ENCODE data around the gene TUFT1.

TUFT1 gene

DNA sequence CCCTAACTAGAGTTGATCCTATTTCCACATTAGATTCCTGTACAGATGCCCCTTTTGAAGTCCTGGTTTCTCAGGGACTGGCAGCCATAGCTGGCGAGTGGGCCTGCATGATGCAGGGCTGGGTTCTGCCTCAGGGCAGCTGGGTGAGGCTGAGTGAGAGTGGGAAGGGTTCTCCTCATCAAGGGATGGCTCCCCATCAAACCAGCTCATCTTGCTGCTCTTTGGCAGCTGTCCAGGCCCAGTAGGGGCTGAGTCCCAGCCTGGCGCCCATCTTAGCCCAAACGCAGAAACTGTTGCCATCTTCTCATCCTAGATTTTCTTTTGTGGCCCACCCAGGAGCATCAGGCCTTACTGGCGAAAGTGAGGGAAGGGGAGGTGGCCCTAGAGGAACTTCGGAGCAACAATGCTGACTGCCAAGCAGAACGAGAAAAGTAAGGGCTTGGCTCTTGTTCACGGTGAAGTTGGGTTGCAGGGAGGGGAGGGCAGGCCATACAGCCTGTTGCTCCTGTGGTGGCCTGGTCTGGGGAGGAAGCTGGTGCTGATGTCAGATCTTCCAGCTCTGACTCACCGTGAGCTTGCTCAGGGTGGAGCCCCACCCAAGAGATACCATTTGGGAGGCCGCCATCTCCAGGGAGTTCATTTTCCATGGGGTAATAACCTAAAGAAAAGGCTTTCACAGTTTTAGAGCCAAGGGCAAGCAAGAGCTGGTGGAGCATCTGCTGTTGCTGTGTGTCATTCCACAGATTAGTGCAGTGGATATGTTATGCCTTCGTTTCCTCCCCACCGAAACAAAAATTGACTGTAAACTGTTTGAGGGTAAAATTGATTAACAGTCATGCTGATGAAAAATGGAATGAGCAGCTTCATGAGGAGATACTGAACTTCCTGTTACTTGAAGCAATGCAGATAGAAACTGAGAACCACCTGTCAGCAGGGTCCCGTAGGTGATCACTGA is 34.7 kb downstream of the TUFT1 start:
- no peaks in the 10 kb centered on the region for H3K9me3 ChIP-seq (ENCODE audit: control insufficient read depth in 1 of 2, low read length in 2 of 2)
- no peak overlapping the region for H3K27ac ChIP-seq (ENCODE audit: low read depth, low read length)
- no peak overlapping the region for H3K9ac ChIP-seq (ENCODE audit: low read depth in 1 of 2, low read length in 2 of 2)
- no peak overlapping the region for H3K4me3 ChIP-seq (ENCODE audit: low read depth in 1 of 2, low read length in 2 of 2)
- peaks cover 0 to 3% of the 10 kb centered on the region in 2 donors for H3K4me1 ChIP-seq (ENCODE audit: control insufficient read depth in 1 of 2, insufficient read depth in 2 of 2, low read length in 2 of 2)
- peaks cover 19 to 55% of the 10 kb centered on the region in 2 donors for H3K36me3 ChIP-seq (ENCODE audit: control insufficient read depth in 1 of 2, insufficient read depth in 2 of 2, low read length in 2 of 2)
- no peaks in the 10 kb centered on the region for H3K27me3 ChIP-seq (ENCODE audit: control insufficient read depth in 1 of 2, insufficient read depth in 2 of 2, low read length in 2 of 2)

DNA sequence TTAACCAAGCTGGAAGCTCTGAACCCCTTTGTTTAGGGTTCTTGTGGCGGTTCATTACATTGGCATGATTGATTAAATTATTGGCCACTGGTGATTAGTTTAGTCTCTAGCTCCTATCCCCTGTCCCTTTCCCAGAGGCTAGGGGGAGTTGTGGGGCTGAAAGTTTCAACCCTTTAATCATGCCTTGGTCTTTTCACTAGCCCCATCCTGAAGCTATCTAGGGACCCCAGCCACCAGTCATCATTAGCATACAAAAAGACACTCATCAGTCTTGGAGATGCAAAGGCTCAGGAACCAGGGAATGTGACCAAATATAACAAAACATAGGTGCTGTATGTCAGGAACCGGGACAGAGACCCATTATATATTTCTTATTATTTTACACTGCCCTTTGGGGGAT is 37.1 kb downstream of the TUFT1 start:
- Histone ChIP-seq H3K27ac (ENCODE audit: low read depth, low read length) (no peak overlapping the region), H3K4me3 (ENCODE audit: low read depth in 1 of 2, low read length in 2 of 2) (no peak overlapping the region), H3K9ac (ENCODE audit: low read depth in 1 of 2, low read length in 2 of 2) (no peak overlapping the region), H3K36me3 (ENCODE audit: control insufficient read depth in 1 of 2, insufficient read depth in 2 of 2, low read length in 2 of 2) (peaks cover 23 to 77% of the 10 kb centered on the region in 2 donors), H3K9me3 (ENCODE audit: control insufficient read depth in 1 of 2, low read length in 2 of 2) (no peaks in the 10 kb centered on the region), H3K4me1 (ENCODE audit: control insufficient read depth in 1 of 2, insufficient read depth in 2 of 2, low read length in 2 of 2) (no peaks in the 10 kb centered on the region), H3K27me3 (ENCODE audit: control insufficient read depth in 1 of 2, insufficient read depth in 2 of 2, low read length in 2 of 2) (no peaks in the 10 kb centered on the region)

DNA sequence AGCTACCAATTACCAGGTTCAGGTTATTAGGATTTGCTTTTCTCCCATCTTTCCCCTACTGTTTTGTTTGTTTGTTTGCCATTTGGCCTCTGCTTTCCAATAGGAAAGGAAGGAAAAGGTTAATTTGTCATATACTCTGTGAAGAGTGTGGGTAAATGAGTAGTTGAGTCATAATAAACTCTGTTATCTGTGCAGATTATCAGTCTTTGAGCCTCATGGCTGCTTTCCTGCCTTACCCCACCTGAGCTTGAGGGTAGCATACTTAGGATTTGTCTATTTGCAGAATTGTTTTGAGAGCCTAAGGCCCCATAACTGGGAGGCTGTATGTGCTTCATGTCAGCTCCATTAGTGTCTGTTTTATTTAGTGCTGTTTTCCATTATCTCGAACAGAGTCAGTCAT is 38.8 kb downstream of the TUFT1 start:
- Histone ChIP-seq H3K4me3 (ENCODE audit: low read depth in 1 of 2, low read length in 2 of 2) (no peak overlapping the region), H3K9me3 (ENCODE audit: control insufficient read depth in 1 of 2, low read length in 2 of 2) (no peaks in the 10 kb centered on the region), H3K4me1 (ENCODE audit: control insufficient read depth in 1 of 2, insufficient read depth in 2 of 2, low read length in 2 of 2) (no peaks in the 10 kb centered on the region), H3K9ac (ENCODE audit: low read depth in 1 of 2, low read length in 2 of 2) (no peak overlapping the region), H3K27me3 (ENCODE audit: control insufficient read depth in 1 of 2, insufficient read depth in 2 of 2, low read length in 2 of 2) (no peaks in the 10 kb centered on the region), H3K27ac (ENCODE audit: low read depth, low read length) (no peak overlapping the region), H3K36me3 (ENCODE audit: control insufficient read depth in 1 of 2, insufficient read depth in 2 of 2, low read length in 2 of 2) (peaks cover 25 to 65% of the 10 kb centered on the region in 2 donors)

GRCh38 chr1:151579436-151580225 is 39.5 kb downstream of the TUFT1 start:
- Histone ChIP-seq H3K4me1 (ENCODE audit: control insufficient read depth in 1 of 2, insufficient read depth in 2 of 2, low read length in 2 of 2) (no peaks in the 10 kb centered on the region), H3K9ac (ENCODE audit: low read depth in 1 of 2, low read length in 2 of 2) (no peak overlapping the region), H3K27ac (ENCODE audit: low read depth, low read length) (no peak overlapping the region), H3K27me3 (ENCODE audit: control insufficient read depth in 1 of 2, insufficient read depth in 2 of 2, low read length in 2 of 2) (no peaks in the 10 kb centered on the region), H3K4me3 (ENCODE audit: low read depth in 1 of 2, low read length in 2 of 2) (no peak overlapping the region), H3K36me3 (ENCODE audit: control insufficient read depth in 1 of 2, insufficient read depth in 2 of 2, low read length in 2 of 2) (peaks cover 25 to 59% of the 10 kb centered on the region in 2 donors), H3K9me3 (ENCODE audit: control insufficient read depth in 1 of 2, low read length in 2 of 2) (no peaks in the 10 kb centered on the region)

- H3K27ac ChIP-seq (ENCODE audit: low read depth, low read length): no peak overlapping the region
- no peak overlapping the region for H3K9ac ChIP-seq (ENCODE audit: low read depth in 1 of 2, low read length in 2 of 2)
- peaks cover 17 to 45% of the 10 kb centered on the region in 2 donors for H3K36me3 ChIP-seq (ENCODE audit: control insufficient read depth in 1 of 2, insufficient read depth in 2 of 2, low read length in 2 of 2)
- no peaks in the 10 kb centered on the region for H3K27me3 ChIP-seq (ENCODE audit: control insufficient read depth in 1 of 2, insufficient read depth in 2 of 2, low read length in 2 of 2)
- H3K4me3 ChIP-seq (ENCODE audit: low read depth in 1 of 2, low read length in 2 of 2): no peak overlapping the region
- no peaks in the 10 kb centered on the region for H3K9me3 ChIP-seq (ENCODE audit: control insufficient read depth in 1 of 2, low read length in 2 of 2)
- H3K4me1 ChIP-seq (ENCODE audit: control insufficient read depth in 1 of 2, insufficient read depth in 2 of 2, low read length in 2 of 2): peaks cover 0 to 3% of the 10 kb centered on the region in 2 donors
Measured at GRCh38 chr1:151581451-151581850, 41.3 kb downstream of the TUFT1 start.

DNA sequence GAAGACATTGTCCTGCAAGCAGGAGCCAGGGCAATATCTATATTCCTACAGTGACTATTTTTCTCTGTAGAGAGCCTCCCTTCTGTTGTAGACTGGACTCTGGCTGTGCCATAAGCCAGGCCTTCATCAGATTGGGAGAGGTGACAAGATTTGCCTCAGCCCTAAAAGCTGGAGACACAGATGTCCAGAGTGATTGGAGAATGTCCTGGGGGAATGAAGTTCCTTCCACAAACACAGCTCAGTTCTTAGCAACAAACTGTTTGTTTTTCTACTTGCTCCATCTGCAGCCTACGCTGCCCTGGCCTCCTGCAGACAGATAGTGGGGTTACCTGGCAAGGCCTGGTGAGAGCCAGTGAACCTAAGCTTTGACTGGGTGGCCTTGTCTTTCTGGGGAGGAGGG is 41.8 kb downstream of the TUFT1 start:
- Histone ChIP-seq H3K36me3 (ENCODE audit: control insufficient read depth in 1 of 2, insufficient read depth in 2 of 2, low read length in 2 of 2) (peaks cover 17 to 45% of the 10 kb centered on the region in 2 donors), H3K4me1 (ENCODE audit: control insufficient read depth in 1 of 2, insufficient read depth in 2 of 2, low read length in 2 of 2) (peaks cover 0 to 3% of the 10 kb centered on the region in 2 donors), H3K27ac (ENCODE audit: low read depth, low read length) (no peak overlapping the region), H3K9me3 (ENCODE audit: control insufficient read depth in 1 of 2, low read length in 2 of 2) (no peaks in the 10 kb centered on the region), H3K4me3 (ENCODE audit: low read depth in 1 of 2, low read length in 2 of 2) (no peak overlapping the region), H3K9ac (ENCODE audit: low read depth in 1 of 2, low read length in 2 of 2) (no peak overlapping the region), H3K27me3 (ENCODE audit: control insufficient read depth in 1 of 2, insufficient read depth in 2 of 2, low read length in 2 of 2) (no peaks in the 10 kb centered on the region)

- Histone ChIP-seq H3K9ac (ENCODE audit: low read depth in 1 of 2, low read length in 2 of 2) (no peak overlapping the region), H3K9me3 (ENCODE audit: control insufficient read depth in 1 of 2, low read length in 2 of 2) (no peaks in the 10 kb centered on the region), H3K36me3 (ENCODE audit: control insufficient read depth in 1 of 2, insufficient read depth in 2 of 2, low read length in 2 of 2) (peaks cover 14 to 32% of the 10 kb centered on the region in 2 donors), H3K4me1 (ENCODE audit: control insufficient read depth in 1 of 2, insufficient read depth in 2 of 2, low read length in 2 of 2) (peaks cover 0 to 3% of the 10 kb centered on the region in 2 donors), H3K27me3 (ENCODE audit: control insufficient read depth in 1 of 2, insufficient read depth in 2 of 2, low read length in 2 of 2) (no peaks in the 10 kb centered on the region), H3K4me3 (ENCODE audit: low read depth in 1 of 2, low read length in 2 of 2) (no peak overlapping the region), H3K27ac (ENCODE audit: low read depth, low read length) (no peak overlapping the region)
Measured at GRCh38 chr1:151583796-151584195, 43.7 kb downstream of the TUFT1 start.

- Histone ChIP-seq H3K9ac (ENCODE audit: low read depth in 1 of 2, low read length in 2 of 2) (no peak overlapping the region), H3K27ac (ENCODE audit: low read depth, low read length) (no peak overlapping the region), H3K36me3 (ENCODE audit: control insufficient read depth in 1 of 2, insufficient read depth in 2 of 2, low read length in 2 of 2) (peaks cover 11 to 28% of the 10 kb centered on the region in 2 donors), H3K27me3 (ENCODE audit: control insufficient read depth in 1 of 2, insufficient read depth in 2 of 2, low read length in 2 of 2) (no peaks in the 10 kb centered on the region), H3K9me3 (ENCODE audit: control insufficient read depth in 1 of 2, low read length in 2 of 2) (no peaks in the 10 kb centered on the region), H3K4me1 (ENCODE audit: control insufficient read depth in 1 of 2, insufficient read depth in 2 of 2, low read length in 2 of 2) (peaks cover 0 to 3% of the 10 kb centered on the region in 2 donors), H3K4me3 (ENCODE audit: low read depth in 1 of 2, low read length in 2 of 2) (no peak overlapping the region)
Measured at GRCh38 chr1:151584278-151584677, 44.2 kb downstream of the TUFT1 start.

DNA sequence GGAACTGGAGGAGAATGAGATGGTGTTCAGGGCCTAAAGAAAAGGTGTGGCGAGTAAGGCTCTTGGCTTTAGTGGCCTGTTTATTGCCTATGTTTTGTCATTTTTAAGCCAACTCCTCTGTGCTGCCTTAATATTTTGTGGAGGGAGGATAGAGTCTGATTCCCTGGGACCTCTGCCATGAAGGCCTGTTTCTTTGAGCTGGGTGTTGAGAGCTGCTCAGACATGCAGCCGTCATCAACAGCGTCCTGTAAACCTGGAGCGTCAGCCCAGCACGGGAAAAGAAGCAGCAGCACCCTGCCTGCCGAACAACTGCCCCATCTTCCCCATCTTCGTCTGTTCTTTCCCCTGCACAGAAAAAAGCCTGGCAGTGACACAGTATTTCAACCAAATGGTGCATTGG is 44.7 kb downstream of the TUFT1 start:
- Histone ChIP-seq H3K4me3 (ENCODE audit: low read depth in 1 of 2, low read length in 2 of 2) (no peak overlapping the region), H3K9ac (ENCODE audit: low read depth in 1 of 2, low read length in 2 of 2) (no peak overlapping the region), H3K4me1 (ENCODE audit: control insufficient read depth in 1 of 2, insufficient read depth in 2 of 2, low read length in 2 of 2) (peaks cover 0 to 3% of the 10 kb centered on the region in 2 donors), H3K9me3 (ENCODE audit: control insufficient read depth in 1 of 2, low read length in 2 of 2) (no peaks in the 10 kb centered on the region), H3K36me3 (ENCODE audit: control insufficient read depth in 1 of 2, insufficient read depth in 2 of 2, low read length in 2 of 2) (peaks cover 6 to 23% of the 10 kb centered on the region in 2 donors), H3K27ac (ENCODE audit: low read depth, low read length) (no peak overlapping the region), H3K27me3 (ENCODE audit: control insufficient read depth in 1 of 2, insufficient read depth in 2 of 2, low read length in 2 of 2) (no peaks in the 10 kb centered on the region)

- peaks cover 0 to 3% of the 10 kb centered on the region in 2 donors for H3K4me1 ChIP-seq (ENCODE audit: control insufficient read depth in 1 of 2, insufficient read depth in 2 of 2, low read length in 2 of 2)
- peaks cover 3 to 16% of the 10 kb centered on the region in 2 donors for H3K36me3 ChIP-seq (ENCODE audit: control insufficient read depth in 1 of 2, insufficient read depth in 2 of 2, low read length in 2 of 2)
- H3K9ac ChIP-seq (ENCODE audit: low read depth in 1 of 2, low read length in 2 of 2): no peak overlapping the region
- no peak overlapping the region for H3K27ac ChIP-seq (ENCODE audit: low read depth, low read length)
- no peak overlapping the region for H3K4me3 ChIP-seq (ENCODE audit: low read depth in 1 of 2, low read length in 2 of 2)
- H3K9me3 ChIP-seq (ENCODE audit: control insufficient read depth in 1 of 2, low read length in 2 of 2): no peaks in the 10 kb centered on the region
- no peaks in the 10 kb centered on the region for H3K27me3 ChIP-seq (ENCODE audit: control insufficient read depth in 1 of 2, insufficient read depth in 2 of 2, low read length in 2 of 2)
Measured at GRCh38 chr1:151585622-151586021, 45.5 kb downstream of the TUFT1 start.
